Uterus (tissue), 4 donors: ENCODE results near the gene MIA2. TPM values are rescaled to one million over a fixed set of nuclear protein-coding genes. Genes with fewer than 3 reads are reported as not detected.

ENCODE experiments used
- DNase-seq, 2 donors: peaks; one replicate each; pipeline ENCODE4 v3.0.0-alpha.2; 2019 to 2020
- H3K27ac ChIP-seq, 2 donors: fragments of 200-600 bp; sonication (generic); 1 replicate in 1 of 2; 2 replicates in 1 of 2; pipeline ENCODE4 v1.5.1; 2016 to 2018
- H3K27me3 ChIP-seq, 2 donors: fragments of 200-600 bp; sonication (generic); one replicate each; pipeline ENCODE4 v1.5.1; 2018 to 2019; ENCODE audit warnings: control low read depth in 1 of 2
- H3K36me3 ChIP-seq, 2 donors: fragments of 200-600 bp; sonication (generic); one replicate each; pipeline ENCODE4 v1.5.1; 2019; ENCODE audit warnings: control low read depth in 1 of 2
- H3K4me1 ChIP-seq, 2 donors: fragments of 200-600 bp; sonication (generic); one replicate each; pipeline ENCODE4 v1.5.1; 2018 to 2019; ENCODE audit warnings: control low read depth in 1 of 2
- H3K4me3 ChIP-seq, 2 donors: fragments of 200-600 bp; sonication (generic); 1 replicate in 1 of 2; 2 replicates in 1 of 2; pipeline ENCODE4 v1.5.1; 2018 to 2019; ENCODE audit warnings: mild to moderate bottlenecking in 1 of 2
- H3K9me3 ChIP-seq, 2 donors: fragments of 200-600 bp; sonication (generic); one replicate each; pipeline ENCODE4 v1.5.1; 2019; ENCODE audit warnings: control low read depth in 1 of 2
- POLR2A ChIP-seq, 2 donors: fragments of 450-650 bp; IDR thresholded peaks; one replicate each; pipeline ENCODE4 v1.6.1; 2016; ENCODE audit warnings: antibody characterized with exemption in 2 of 2, mild to moderate bottlenecking in 1 of 2, moderate library complexity in 1 of 2
- intact Hi-C: fragments of 100-400 bp; cut with DNase I; formaldehyde crosslinking; loops from one replicate; pipeline ENCODE4 v1.15.1; 2023; ENCODE audit warnings: low total_unique reads
- total RNA-seq, 4 donors: library from RNA; depleted of rRNA in 3 of 4; stranded (reverse); fragments of >200 nt in 3 of 4; gene quantifications; one replicate each; pipeline versions ENCODE4 v1.1.0 to v1.2.4, GENCODE V29; 2014 to 2023
- TF ChIP-seq, protein P1 (sequence below), 4 experiments: fragments of 200-600 bp in 2 of 4; fragments of 450-650 bp in 2 of 4; sonication (generic) in 2 of 4; IDR thresholded peaks; one replicate each; pipeline ENCODE4 v1.5.1; 2016 to 2019; ENCODE audit warnings: antibody characterized with exemption in 4 of 4, mild to moderate bottlenecking in 2 of 4, moderate library complexity in 1 of 4
- donor health status: DM: yes; HTN: yes; CAD: no.

The MIA2 gene
- total RNA-seq, 4 donors from 2014 or later = 15.3 to 38.2 (median 23.9) TPM

GRCh38 chr14:39425947-39426346, 192.2 kb downstream of the MIA2 start:
- H3K4me1 ChIP-seq = no peaks in the 10 kb centered on the region
- TF ChIP-seq POLR2A (IDR thresholded peaks at IDR 0.05) = no peak
- TF ChIP-seq, protein P1, sequence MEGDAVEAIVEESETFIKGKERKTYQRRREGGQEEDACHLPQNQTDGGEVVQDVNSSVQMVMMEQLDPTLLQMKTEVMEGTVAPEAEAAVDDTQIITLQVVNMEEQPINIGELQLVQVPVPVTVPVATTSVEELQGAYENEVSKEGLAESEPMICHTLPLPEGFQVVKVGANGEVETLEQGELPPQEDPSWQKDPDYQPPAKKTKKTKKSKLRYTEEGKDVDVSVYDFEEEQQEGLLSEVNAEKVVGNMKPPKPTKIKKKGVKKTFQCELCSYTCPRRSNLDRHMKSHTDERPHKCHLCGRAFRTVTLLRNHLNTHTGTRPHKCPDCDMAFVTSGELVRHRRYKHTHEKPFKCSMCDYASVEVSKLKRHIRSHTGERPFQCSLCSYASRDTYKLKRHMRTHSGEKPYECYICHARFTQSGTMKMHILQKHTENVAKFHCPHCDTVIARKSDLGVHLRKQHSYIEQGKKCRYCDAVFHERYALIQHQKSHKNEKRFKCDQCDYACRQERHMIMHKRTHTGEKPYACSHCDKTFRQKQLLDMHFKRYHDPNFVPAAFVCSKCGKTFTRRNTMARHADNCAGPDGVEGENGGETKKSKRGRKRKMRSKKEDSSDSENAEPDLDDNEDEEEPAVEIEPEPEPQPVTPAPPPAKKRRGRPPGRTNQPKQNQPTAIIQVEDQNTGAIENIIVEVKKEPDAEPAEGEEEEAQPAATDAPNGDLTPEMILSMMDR (IDR thresholded peaks at IDR 0.05) = no peak
- no peak overlapping the region for H3K27ac ChIP-seq
- no peak overlapping the region for H3K4me3 ChIP-seq
- intact Hi-C loops = no loop called here
- H3K36me3 ChIP-seq = no peaks in the 10 kb centered on the region
- no peaks in the 10 kb centered on the region for H3K9me3 ChIP-seq
- no peaks in the 10 kb centered on the region for H3K27me3 ChIP-seq
- no peak for DNase-seq

- DNase-seq = no peak
- no peak for TF ChIP-seq POLR2A (IDR thresholded peaks at IDR 0.05)
- TF ChIP-seq, protein P1 (IDR thresholded peaks at IDR 0.05) = peak in 2 of 4 experiments; percentile 20 to 29
- Histone ChIP-seq H3K9me3 (no peaks in the 10 kb centered on the region), H3K27me3 (no peaks in the 10 kb centered on the region), H3K27ac (peak overlapping the region in 1 of 2 donors; percentile 25), H3K4me3 (no peak overlapping the region), H3K36me3 (no peaks in the 10 kb centered on the region), H3K4me1 (no peaks in the 10 kb centered on the region)
- intact Hi-C loops = no loop called here
Observed at GRCh38 chr14:39426605-39427004, 192.9 kb downstream of the MIA2 start.

GRCh38 chr14:39428118-39428517, 194.4 kb downstream of the MIA2 start:
- intact Hi-C loops = no loop called here

GRCh38 chr14:39430762-39431415, 197.2 kb downstream of the MIA2 start:
- TF ChIP-seq, protein P1 (IDR thresholded peaks at IDR 0.05) = no peak
- TF ChIP-seq POLR2A (IDR thresholded peaks at IDR 0.05) = no peak
- no peaks in the 10 kb centered on the region for H3K4me1 ChIP-seq
- peak overlapping the region; percentile 98 for H3K27ac ChIP-seq
- DNase-seq = no peak
- intact Hi-C loops = loop anchor here (10.0 kb wide), 1 partner anchor 326 kb away; the partner anchor contains the start of gene SEC23A
- no peaks in the 10 kb centered on the region for H3K9me3 ChIP-seq
- H3K27me3 ChIP-seq = no peaks in the 10 kb centered on the region
- peak overlapping the region; percentile 85 to 97 for H3K4me3 ChIP-seq
- no peaks in the 10 kb centered on the region for H3K36me3 ChIP-seq

More at GRCh38 chr14:39428118-39428517, 194.4 kb downstream of the MIA2 start:
- no peaks in the 10 kb centered on the region for H3K36me3 ChIP-seq
- H3K4me3 ChIP-seq = no peak overlapping the region
- H3K9me3 ChIP-seq = no peaks in the 10 kb centered on the region
- H3K27me3 ChIP-seq = no peaks in the 10 kb centered on the region
- DNase-seq = no peak
- H3K4me1 ChIP-seq = no peaks in the 10 kb centered on the region
- no peak for TF ChIP-seq POLR2A (IDR thresholded peaks at IDR 0.05)
- TF ChIP-seq, protein P1 (IDR thresholded peaks at IDR 0.05) = no peak
- no peak overlapping the region for H3K27ac ChIP-seq

DNA sequence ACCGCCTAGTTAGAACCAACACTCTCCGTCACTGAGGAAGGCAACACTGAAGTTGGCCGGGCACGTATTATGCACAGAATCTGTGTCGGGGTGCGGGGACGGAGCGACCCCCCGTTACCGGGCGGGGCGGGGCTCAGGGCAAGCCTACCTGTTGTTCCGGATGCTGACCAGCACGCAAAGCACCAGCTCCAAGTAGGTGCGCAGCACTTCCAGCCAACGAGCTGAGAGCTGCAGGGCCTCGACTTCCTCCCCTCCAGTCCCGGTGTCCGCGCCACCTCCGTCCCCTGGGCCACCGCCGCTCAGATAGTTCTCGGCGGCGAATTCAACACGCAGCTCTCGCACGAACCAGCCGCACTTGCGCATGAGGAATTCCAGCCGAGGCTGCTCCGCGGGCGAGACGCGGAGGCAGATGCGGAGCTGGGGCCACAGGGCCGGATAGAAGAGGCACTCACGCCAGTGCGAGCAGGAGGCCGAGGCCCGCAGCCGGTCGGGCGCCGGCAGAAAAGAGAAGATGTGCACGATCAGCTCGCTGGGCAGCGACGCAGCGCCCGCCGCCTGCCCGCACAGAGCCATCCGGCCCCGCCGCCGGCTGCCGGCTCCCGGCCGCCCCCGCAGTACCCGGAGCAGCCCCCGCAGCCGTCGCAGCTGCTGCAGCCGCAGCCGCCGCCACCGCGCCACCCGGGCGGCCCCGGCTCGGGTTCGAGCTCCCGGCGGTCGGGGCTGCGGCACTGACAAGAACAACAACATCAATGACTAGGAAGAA, 197.9 kb downstream of the MIA2 start:
- Histone ChIP-seq H3K4me1 (no peaks in the 10 kb centered on the region), H3K27ac (peak overlapping the region; percentile 98), H3K9me3 (no peaks in the 10 kb centered on the region), H3K4me3 (peak overlapping the region; percentile 85 to 97), H3K27me3 (no peaks in the 10 kb centered on the region), H3K36me3 (no peaks in the 10 kb centered on the region)
- TF ChIP-seq, protein P1 (IDR thresholded peaks at IDR 0.05) = no peak
- peak; percentile 81 to 83 for TF ChIP-seq POLR2A (IDR thresholded peaks at IDR 0.05)
- intact Hi-C loops = loop anchor here (10.0 kb wide), 1 partner anchor 327 kb away; the partner anchor contains the start of gene SEC23A
- peak; percentile 30 to 32 for DNase-seq
